Measurements from ENCODE around the gene PRR36. TPM values are rescaled to one million over a fixed set of nuclear protein-coding genes. Genes with fewer than 3 reads are reported as not detected.

Gene PRR36
- total and polyA plus RNA-seq, 10 of the 15 experiments (the other 5 are each of a cell fraction or from before 2014, with no cell fraction given), result 0.04 TPM; not detected in 9

DNA sequence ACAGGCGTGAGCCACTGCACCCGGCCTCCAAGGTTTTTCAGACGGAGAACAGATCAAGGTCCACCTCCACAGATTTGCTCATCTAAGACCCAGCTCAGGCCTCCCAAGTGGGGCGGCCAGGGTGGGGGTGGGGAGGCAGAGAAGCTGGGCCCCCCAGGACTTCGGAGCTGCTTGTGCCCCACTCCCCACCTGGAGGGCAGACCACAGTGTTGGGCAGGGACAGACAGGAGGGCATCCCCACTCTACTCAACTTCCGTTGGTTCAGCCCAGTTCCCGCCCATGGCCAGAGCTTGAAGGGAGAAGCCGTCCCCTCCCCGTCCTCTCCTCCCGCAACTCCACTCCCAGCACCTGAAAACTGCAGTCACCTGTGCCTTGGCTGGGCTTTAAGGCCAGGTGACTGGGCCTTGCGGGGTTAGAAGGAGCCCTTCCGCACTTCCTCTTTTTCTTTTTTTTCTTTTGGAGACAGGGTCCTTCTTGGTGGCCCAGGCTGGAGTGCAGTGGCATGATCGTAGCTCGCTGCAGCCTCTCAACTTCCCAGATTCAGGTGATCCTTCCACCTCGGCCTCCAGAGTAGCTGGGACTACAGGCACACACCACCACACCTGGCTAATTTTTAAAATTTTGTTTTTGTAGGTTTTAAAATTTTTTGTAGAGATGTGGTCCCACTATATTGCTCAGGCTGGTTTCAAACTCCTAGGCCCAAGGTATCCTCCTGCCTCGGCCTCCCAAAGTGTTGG lies 13.4 kb upstream of the PRR36 start:
- H3K4me3 ChIP-seq, result no peak overlapping the region
- no peaks in the 10 kb centered on the region for H3K36me3 ChIP-seq (ENCODE audit: control insufficient read depth in 2 of 2, insufficient read depth in 2 of 2, low read length in 1 of 2)
- FAIRE-seq (no peak), ATAC-seq (no peak), DNase-seq (ENCODE audit: low read depth, low spot score) (no peak)
- H3K4me2 ChIP-seq (ENCODE audit: control insufficient read depth, insufficient read depth), result no peak overlapping the region
- no peak overlapping the region for H3K27ac ChIP-seq (ENCODE audit: control insufficient read depth, insufficient read depth)
- POLR2A ChIA-PET, result no interaction called here
- WGBS (ENCODE audit: insufficient coverage, insufficient replicate concordance, low lambda C conversion rate, missing lambda C conversion rate), result 43% methylated on average over 16 of the region's 16 CpGs
- SMC1A ChIA-PET (ENCODE audit: uncharacterized antibody, unreplicated experiment), result interaction anchor here (0.7 kb wide), 1 partner anchor 1022 kb away, joined by 3 read pairs; no protein-coding TSS in a partner anchor
- no peaks in the 10 kb centered on the region for H3K9me3 ChIP-seq (replicated peaks; ENCODE audit: control insufficient read depth, insufficient read depth, low read length)
- H3K79me2 ChIP-seq (ENCODE audit: control insufficient read depth, insufficient read depth, low read length), result no peaks in the 10 kb centered on the region
- peaks cover 0 to 2% of the 10 kb centered on the region in 2 experiments; a peak in 2 of 4 replicates for H3K27me3 ChIP-seq (replicated peaks in 1 of 2; ENCODE audit: control insufficient read depth in 2 of 2, insufficient read depth in 2 of 2, low read length in 1 of 2)
- no peaks in the 10 kb centered on the region for H4K20me1 ChIP-seq (ENCODE audit: control insufficient read depth, insufficient read depth)
- intact Hi-C loops (cut with micrococcal nuclease; ENCODE audit: unreplicated experiment), result no loop called here
- TF ChIP-seq SPI1 (IDR thresholded peaks at IDR 0.05; ENCODE audit: borderline replicate concordance, insufficient read depth, low read depth, low read length), result peak; percentile 69; the same call in 1 of the 2 replicates
- TF ChIP-seq, protein P1, sequence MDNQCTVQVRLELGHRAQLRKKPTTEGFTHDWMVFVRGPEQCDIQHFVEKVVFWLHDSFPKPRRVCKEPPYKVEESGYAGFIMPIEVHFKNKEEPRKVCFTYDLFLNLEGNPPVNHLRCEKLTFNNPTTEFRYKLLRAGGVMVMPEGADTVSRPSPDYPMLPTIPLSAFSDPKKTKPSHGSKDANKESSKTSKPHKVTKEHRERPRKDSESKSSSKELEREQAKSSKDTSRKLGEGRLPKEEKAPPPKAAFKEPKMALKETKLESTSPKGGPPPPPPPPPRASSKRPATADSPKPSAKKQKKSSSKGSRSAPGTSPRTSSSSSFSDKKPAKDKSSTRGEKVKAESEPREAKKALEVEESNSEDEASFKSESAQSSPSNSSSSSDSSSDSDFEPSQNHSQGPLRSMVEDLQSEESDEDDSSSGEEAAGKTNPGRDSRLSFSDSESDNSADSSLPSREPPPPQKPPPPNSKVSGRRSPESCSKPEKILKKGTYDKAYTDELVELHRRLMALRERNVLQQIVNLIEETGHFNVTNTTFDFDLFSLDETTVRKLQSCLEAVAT (IDR thresholded peaks at IDR 0.05), result no peak
- RAD21 ChIA-PET (ENCODE audit: unreplicated experiment), result no interaction called here
- H3K4me1 ChIP-seq (ENCODE audit: control insufficient read depth, insufficient read depth, low read length), result no peaks in the 10 kb centered on the region
- CTCF ChIA-PET, result interaction anchor here (0.9 kb wide), 1 partner anchor 18 kb away, joined by 3 read pairs; no protein-coding TSS in a partner anchor
- BruUV-seq (replicated peaks), result no TSS peak
- no peak overlapping the region for H2AFZ ChIP-seq (ENCODE audit: control insufficient read depth, low read depth, low read length)
- no peak overlapping the region for H3K9ac ChIP-seq (ENCODE audit: control insufficient read depth, insufficient read depth, low read length)
- in situ Hi-C loops (cut with MboI), result no loop called here

DNA sequence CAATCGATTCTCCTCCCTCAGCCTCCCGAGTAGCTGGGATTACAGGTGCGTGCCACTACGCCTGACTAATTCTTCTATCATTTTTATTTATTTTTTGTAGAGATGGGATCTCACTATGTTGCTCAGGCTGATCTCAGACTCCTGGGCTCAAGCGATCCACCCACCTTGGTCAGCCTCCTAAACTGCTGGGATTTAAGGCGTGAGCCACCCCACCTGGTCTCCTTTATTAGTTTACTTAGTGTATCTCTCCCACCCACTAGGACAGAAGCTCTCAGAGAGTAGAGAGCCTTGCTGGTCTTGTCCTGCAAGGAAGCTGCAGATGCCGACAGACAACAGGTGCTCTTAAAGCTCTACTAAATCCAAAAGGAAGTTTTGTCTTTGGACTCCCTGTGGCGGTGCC lies 11.6 kb upstream of the PRR36 start:
- no peak for ATAC-seq
- SMC1A ChIA-PET (ENCODE audit: uncharacterized antibody, unreplicated experiment), result no interaction called here
- BruUV-seq (replicated peaks), result no TSS peak
- Histone ChIP-seq H2AFZ (ENCODE audit: control insufficient read depth, low read depth, low read length) (no peak overlapping the region), H3K4me3 (no peak overlapping the region), H3K36me3 (ENCODE audit: control insufficient read depth in 2 of 2, insufficient read depth in 2 of 2, low read length in 1 of 2) (no peaks in the 10 kb centered on the region), H3K9me3 (replicated peaks; ENCODE audit: control insufficient read depth, insufficient read depth, low read length) (no peaks in the 10 kb centered on the region), H3K27ac (ENCODE audit: control insufficient read depth, insufficient read depth) (no peak overlapping the region), H3K27me3 (replicated peaks in 1 of 2; ENCODE audit: control insufficient read depth in 2 of 2, insufficient read depth in 2 of 2, low read length in 1 of 2) (peaks cover 0 to 2% of the 10 kb centered on the region in 2 experiments; a peak in 2 of 4 replicates), H3K9ac (ENCODE audit: control insufficient read depth, insufficient read depth, low read length) (no peak overlapping the region), H3K4me2 (ENCODE audit: control insufficient read depth, insufficient read depth) (no peak overlapping the region), H3K4me1 (ENCODE audit: control insufficient read depth, insufficient read depth, low read length) (no peaks in the 10 kb centered on the region), H4K20me1 (ENCODE audit: control insufficient read depth, insufficient read depth) (no peaks in the 10 kb centered on the region), H3K79me2 (ENCODE audit: control insufficient read depth, insufficient read depth, low read length) (no peaks in the 10 kb centered on the region)
- POLR2A ChIA-PET, result interaction anchor here (0.7 kb wide), 1 partner anchor 1202 kb away, joined by 3 read pairs; no protein-coding TSS in a partner anchor
- CTCF ChIA-PET, result interaction anchor here (0.8 to 1.3 kb wide), 2 partner anchors 17 to 33 kb away, joined by 5 read pairs; no protein-coding TSS in a partner anchor
- in situ Hi-C loops (cut with MboI) (no loop called here), intact Hi-C loops (cut with micrococcal nuclease; ENCODE audit: unreplicated experiment) (no loop called here)
- RAD21 ChIA-PET (ENCODE audit: unreplicated experiment), result no interaction called here
- DNase-seq (ENCODE audit: low read depth, low spot score), result no peak
- whole genome bisulfite sequencing (ENCODE audit: insufficient coverage, insufficient replicate concordance, low lambda C conversion rate, missing lambda C conversion rate), result 73% methylated on average over 8 of the region's 8 CpGs
- no peak for FAIRE-seq
- no peak for TF ChIP-seq NR2C2 (IDR thresholded peaks at IDR 0.05; ENCODE audit: borderline replicate concordance, control insufficient read depth, insufficient read length, low read depth)
- TF ChIP-seq STAT1 (conservative IDR thresholded peaks at IDR 0.05), result no peak
- TF ChIP-seq, protein P2, sequence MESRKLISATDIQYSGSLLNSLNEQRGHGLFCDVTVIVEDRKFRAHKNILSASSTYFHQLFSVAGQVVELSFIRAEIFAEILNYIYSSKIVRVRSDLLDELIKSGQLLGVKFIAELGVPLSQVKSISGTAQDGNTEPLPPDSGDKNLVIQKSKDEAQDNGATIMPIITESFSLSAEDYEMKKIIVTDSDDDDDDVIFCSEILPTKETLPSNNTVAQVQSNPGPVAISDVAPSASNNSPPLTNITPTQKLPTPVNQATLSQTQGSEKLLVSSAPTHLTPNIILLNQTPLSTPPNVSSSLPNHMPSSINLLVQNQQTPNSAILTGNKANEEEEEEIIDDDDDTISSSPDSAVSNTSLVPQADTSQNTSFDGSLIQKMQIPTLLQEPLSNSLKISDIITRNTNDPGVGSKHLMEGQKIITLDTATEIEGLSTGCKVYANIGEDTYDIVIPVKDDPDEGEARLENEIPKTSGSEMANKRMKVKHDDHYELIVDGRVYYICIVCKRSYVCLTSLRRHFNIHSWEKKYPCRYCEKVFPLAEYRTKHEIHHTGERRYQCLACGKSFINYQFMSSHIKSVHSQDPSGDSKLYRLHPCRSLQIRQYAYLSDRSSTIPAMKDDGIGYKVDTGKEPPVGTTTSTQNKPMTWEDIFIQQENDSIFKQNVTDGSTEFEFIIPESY (IDR thresholded peaks at IDR 0.05), result no peak
- no peak for TF ChIP-seq NFXL1 (IDR thresholded peaks at IDR 0.05; ENCODE audit: borderline replicate concordance)
